DOHH2 (cell line): ENCODE measurements around the gene IRF2BPL.

Experiments
- EZH2phosphoT487 ChIP-seq: fragments of 200-600 bp; sonication (generic); IDR thresholded peaks from 2 replicates; pipeline ENCODE4 v1.6.1; 2017; ENCODE audit warnings: borderline replicate concordance, mild to moderate bottlenecking, antibody characterized with exemption, low read length, moderate library complexity, mixed read lengths
- TF ChIP-seq, protein P1 (sequence below): fragments of 200-600 bp; sonication (generic); IDR thresholded peaks from one replicate; pipeline ENCODE4 v1.5.1; 2014; ENCODE audit warnings: antibody characterized with exemption, mild to moderate bottlenecking, low read depth, low read length; ENCODE audit not compliant: poor library complexity, severe bottlenecking

- TF ChIP-seq, protein P1, sequence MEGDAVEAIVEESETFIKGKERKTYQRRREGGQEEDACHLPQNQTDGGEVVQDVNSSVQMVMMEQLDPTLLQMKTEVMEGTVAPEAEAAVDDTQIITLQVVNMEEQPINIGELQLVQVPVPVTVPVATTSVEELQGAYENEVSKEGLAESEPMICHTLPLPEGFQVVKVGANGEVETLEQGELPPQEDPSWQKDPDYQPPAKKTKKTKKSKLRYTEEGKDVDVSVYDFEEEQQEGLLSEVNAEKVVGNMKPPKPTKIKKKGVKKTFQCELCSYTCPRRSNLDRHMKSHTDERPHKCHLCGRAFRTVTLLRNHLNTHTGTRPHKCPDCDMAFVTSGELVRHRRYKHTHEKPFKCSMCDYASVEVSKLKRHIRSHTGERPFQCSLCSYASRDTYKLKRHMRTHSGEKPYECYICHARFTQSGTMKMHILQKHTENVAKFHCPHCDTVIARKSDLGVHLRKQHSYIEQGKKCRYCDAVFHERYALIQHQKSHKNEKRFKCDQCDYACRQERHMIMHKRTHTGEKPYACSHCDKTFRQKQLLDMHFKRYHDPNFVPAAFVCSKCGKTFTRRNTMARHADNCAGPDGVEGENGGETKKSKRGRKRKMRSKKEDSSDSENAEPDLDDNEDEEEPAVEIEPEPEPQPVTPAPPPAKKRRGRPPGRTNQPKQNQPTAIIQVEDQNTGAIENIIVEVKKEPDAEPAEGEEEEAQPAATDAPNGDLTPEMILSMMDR = no peak
- TF ChIP-seq EZH2phosphoT487 = no peak
These were observed at the start of gene IRF2BPL for GRCh38 chr14:77028384-77029231.
